ENCODE data around the gene EXOC4. TPM values are rescaled to one million over a fixed set of nuclear protein-coding genes. Genes with fewer than 3 reads are reported as not detected.

Gene EXOC4
- total and polyA plus RNA-seq, 7 donors = 7.6 to 63.0 (median 29.1) TPM

DNA sequence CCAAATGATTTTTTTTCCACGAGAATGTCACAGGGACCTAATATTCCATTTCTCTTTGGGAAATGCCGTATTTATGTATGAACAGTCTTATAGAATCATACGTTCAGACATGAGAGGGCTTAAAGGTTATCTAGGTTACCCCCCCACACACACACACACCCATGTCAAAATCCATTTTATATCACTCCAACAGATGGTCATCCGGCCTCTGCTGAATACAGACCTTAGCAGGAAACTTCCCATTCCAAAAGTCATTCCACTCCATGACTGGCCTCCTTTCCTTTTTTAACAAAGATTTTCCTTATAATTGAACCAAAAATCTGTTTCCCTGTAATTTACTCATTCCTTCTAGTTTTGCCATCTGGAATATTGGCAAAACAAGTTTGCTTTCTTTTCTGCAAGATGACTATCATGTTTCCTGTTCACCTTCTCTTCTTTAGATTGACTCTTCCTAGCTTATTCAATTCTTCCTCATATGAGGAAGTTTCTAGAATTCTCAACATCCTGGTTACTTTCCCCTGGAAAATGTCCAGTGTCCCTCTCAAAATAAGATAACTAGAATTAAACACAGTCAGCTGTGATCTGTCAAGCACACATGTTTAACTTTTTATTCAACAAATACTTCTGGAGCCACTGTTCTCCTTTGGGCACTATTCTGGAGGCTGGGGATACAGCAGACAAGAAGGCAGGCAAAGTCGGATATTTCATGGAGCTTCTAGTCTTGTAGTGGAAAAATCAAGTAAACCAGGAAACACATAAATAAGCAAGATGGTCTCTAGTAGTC is 597.8 kb downstream of the EXOC4 start:
- TF ChIP-seq, protein P1, sequence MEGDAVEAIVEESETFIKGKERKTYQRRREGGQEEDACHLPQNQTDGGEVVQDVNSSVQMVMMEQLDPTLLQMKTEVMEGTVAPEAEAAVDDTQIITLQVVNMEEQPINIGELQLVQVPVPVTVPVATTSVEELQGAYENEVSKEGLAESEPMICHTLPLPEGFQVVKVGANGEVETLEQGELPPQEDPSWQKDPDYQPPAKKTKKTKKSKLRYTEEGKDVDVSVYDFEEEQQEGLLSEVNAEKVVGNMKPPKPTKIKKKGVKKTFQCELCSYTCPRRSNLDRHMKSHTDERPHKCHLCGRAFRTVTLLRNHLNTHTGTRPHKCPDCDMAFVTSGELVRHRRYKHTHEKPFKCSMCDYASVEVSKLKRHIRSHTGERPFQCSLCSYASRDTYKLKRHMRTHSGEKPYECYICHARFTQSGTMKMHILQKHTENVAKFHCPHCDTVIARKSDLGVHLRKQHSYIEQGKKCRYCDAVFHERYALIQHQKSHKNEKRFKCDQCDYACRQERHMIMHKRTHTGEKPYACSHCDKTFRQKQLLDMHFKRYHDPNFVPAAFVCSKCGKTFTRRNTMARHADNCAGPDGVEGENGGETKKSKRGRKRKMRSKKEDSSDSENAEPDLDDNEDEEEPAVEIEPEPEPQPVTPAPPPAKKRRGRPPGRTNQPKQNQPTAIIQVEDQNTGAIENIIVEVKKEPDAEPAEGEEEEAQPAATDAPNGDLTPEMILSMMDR (IDR thresholded peaks at IDR 0.05) = no peak
- ATAC-seq (no peak), DNase-seq (no peak)
- H3K4me1 ChIP-seq = peaks cover 14% of the 10 kb centered on the region
- H3K36me3 ChIP-seq (ENCODE audit: insufficient read depth in 1 of 2, low read depth in 1 of 2) = no peaks in the 10 kb centered on the region
- no peak overlapping the region for H3K27ac ChIP-seq
- H3K27me3 ChIP-seq (ENCODE audit: insufficient read depth in 3 of 3, low read length in 2 of 3) = no peaks in the 10 kb centered on the region
- H3K4me3 ChIP-seq = no peak overlapping the region
- H3K9me3 ChIP-seq = no peaks in the 10 kb centered on the region
- intact Hi-C loops (cut with DNase I) = no loop called here
- 70 to 72% (median 72%) methylated on average over 5 of the region's 5 CpGs for WGBS, 3 donors

GRCh38 chr7:133851411-133851810 is 598.5 kb downstream of the EXOC4 start:
- no peaks in the 10 kb centered on the region for H3K9me3 ChIP-seq
- H3K27ac ChIP-seq = peak overlapping the region; percentile 25
- 98 to 100% (median 99%) methylated on average over 2 of the region's 2 CpGs for WGBS, 3 donors
- no peak for DNase-seq
- no peak overlapping the region for H3K4me3 ChIP-seq
- intact Hi-C loops (cut with DNase I) = no loop called here
- peaks cover 14% of the 10 kb centered on the region for H3K4me1 ChIP-seq
- TF ChIP-seq, protein P1 (IDR thresholded peaks at IDR 0.05) = no peak
- ATAC-seq = no peak
- no peaks in the 10 kb centered on the region for H3K36me3 ChIP-seq (ENCODE audit: insufficient read depth in 1 of 2, low read depth in 1 of 2)
- no peaks in the 10 kb centered on the region for H3K27me3 ChIP-seq (ENCODE audit: insufficient read depth in 3 of 3, low read length in 2 of 3)

- 33 to 38% (median 38%) methylated on average over 6 of the region's 6 CpGs for WGBS, 3 donors
- DNase-seq = peak in 1 of 2 donors; percentile 19
Measured at GRCh38 chr7:133853706-133854276, 600.9 kb downstream of the EXOC4 start.

GRCh38 chr7:133854739-133855138 is 601.9 kb downstream of the EXOC4 start:
- ATAC-seq (peak in 3 of 4 donors; percentile 51 to 68 (median 53)), DNase-seq (no peak)
- Histone ChIP-seq H3K4me1 (peaks cover 14% of the 10 kb centered on the region), H3K27ac (no peak overlapping the region), H3K36me3 (ENCODE audit: insufficient read depth in 1 of 2, low read depth in 1 of 2) (no peaks in the 10 kb centered on the region), H3K4me3 (no peak overlapping the region), H3K27me3 (ENCODE audit: insufficient read depth in 3 of 3, low read length in 2 of 3) (no peaks in the 10 kb centered on the region), H3K9me3 (no peaks in the 10 kb centered on the region)
- intact Hi-C loops (cut with DNase I) = no loop called here
- TF ChIP-seq, protein P1 (IDR thresholded peaks at IDR 0.05) = peak; percentile 51

More at GRCh38 chr7:133853706-133854276, 600.9 kb downstream of the EXOC4 start:
- Histone ChIP-seq H3K27me3 (ENCODE audit: insufficient read depth in 3 of 3, low read length in 2 of 3) (no peaks in the 10 kb centered on the region), H3K9me3 (no peaks in the 10 kb centered on the region), H3K27ac (peak overlapping the region; percentile 62), H3K36me3 (ENCODE audit: insufficient read depth in 1 of 2, low read depth in 1 of 2) (no peaks in the 10 kb centered on the region), H3K4me1 (peaks cover 14% of the 10 kb centered on the region), H3K4me3 (no peak overlapping the region)
- intact Hi-C loops (cut with DNase I) = no loop called here
- TF ChIP-seq, protein P1 (IDR thresholded peaks at IDR 0.05) = peak; percentile 40
- peak; percentile 86 to 91 (median 88) for ATAC-seq
